ENCODE measurements around the gene BCL2L2. TPM values are rescaled to one million over a fixed set of nuclear protein-coding genes. Genes with fewer than 3 reads are reported as not detected.

Gene BCL2L2
- polyA plus RNA-seq, 1 donor (not counting 4 experiments of a cell fraction or from before 2014, with no cell fraction given) = 33.9 TPM

GRCh38 chr14:23357261-23357660 is 50.6 kb downstream of the BCL2L2 start:
- Histone ChIP-seq H3K36me3 (ENCODE audit: control insufficient read depth in 2 of 2, extremely low read depth in 1 of 2, insufficient read depth in 2 of 2, low read length in 2 of 2) (peaks cover 0 to 2% of the 10 kb centered on the region in 2 experiments), H3K27ac (ENCODE audit: control insufficient read depth, insufficient read depth, low read length) (no peak overlapping the region), H3K4me1 (ENCODE audit: control insufficient read depth, extremely low read depth, insufficient read depth, low read length) (no peaks in the 10 kb centered on the region), H3K4me2 (ENCODE audit: control insufficient read depth, extremely low read depth, insufficient read depth, low read depth, low read length) (no peak overlapping the region), H4K20me1 (ENCODE audit: control insufficient read depth, extremely low read depth, insufficient read depth, low read length) (no peaks in the 10 kb centered on the region), H3K9me1 (ENCODE audit: control insufficient read depth, extremely low read depth, insufficient read depth, low read length) (no peaks in the 10 kb centered on the region), H3K27me3 (ENCODE audit: control insufficient read depth, extremely low read depth, insufficient read depth, low read length) (peaks cover 6% of the 10 kb centered on the region), H3K4me3 (ENCODE audit: control insufficient read depth in 2 of 3, extremely low read depth in 1 of 3, insufficient read depth in 2 of 3, low read depth in 1 of 3, low read length in 3 of 3) (no peak overlapping the region), H3K79me2 (ENCODE audit: control insufficient read depth, insufficient read depth, low read length) (no peaks in the 10 kb centered on the region), H2AFZ (ENCODE audit: control insufficient read depth, low read length) (no peak overlapping the region), H3K9me3 (ENCODE audit: control insufficient read depth, low read depth, low read length) (no peaks in the 10 kb centered on the region), H3K9ac (ENCODE audit: control insufficient read depth, extremely low read depth, insufficient read depth, low read length) (no peak overlapping the region)
- FAIRE-seq (no peak), DNase-seq (ENCODE audit: low read depth, low spot score) (no peak)
- TF ChIP-seq EZH2 (IDR thresholded peaks at IDR 0.05; ENCODE audit: low read length) = no peak
- TF ChIP-seq, protein P1, sequence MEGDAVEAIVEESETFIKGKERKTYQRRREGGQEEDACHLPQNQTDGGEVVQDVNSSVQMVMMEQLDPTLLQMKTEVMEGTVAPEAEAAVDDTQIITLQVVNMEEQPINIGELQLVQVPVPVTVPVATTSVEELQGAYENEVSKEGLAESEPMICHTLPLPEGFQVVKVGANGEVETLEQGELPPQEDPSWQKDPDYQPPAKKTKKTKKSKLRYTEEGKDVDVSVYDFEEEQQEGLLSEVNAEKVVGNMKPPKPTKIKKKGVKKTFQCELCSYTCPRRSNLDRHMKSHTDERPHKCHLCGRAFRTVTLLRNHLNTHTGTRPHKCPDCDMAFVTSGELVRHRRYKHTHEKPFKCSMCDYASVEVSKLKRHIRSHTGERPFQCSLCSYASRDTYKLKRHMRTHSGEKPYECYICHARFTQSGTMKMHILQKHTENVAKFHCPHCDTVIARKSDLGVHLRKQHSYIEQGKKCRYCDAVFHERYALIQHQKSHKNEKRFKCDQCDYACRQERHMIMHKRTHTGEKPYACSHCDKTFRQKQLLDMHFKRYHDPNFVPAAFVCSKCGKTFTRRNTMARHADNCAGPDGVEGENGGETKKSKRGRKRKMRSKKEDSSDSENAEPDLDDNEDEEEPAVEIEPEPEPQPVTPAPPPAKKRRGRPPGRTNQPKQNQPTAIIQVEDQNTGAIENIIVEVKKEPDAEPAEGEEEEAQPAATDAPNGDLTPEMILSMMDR (optimal IDR thresholded peaks at IDR 0.05 in 1 of 3, IDR thresholded peaks at IDR 0.05 in 1 of 3, conservative IDR thresholded peaks at IDR 0.05 in 1 of 3; ENCODE audit: extremely low read depth in 1 of 3, insufficient read depth in 2 of 3, low read length in 3 of 3) = no peak
- dilution Hi-C loops (cut with MboI; ENCODE audit: extremely low pct_ligation_motif_present, low sequenced_read_pairs) = no loop called here

DNA sequence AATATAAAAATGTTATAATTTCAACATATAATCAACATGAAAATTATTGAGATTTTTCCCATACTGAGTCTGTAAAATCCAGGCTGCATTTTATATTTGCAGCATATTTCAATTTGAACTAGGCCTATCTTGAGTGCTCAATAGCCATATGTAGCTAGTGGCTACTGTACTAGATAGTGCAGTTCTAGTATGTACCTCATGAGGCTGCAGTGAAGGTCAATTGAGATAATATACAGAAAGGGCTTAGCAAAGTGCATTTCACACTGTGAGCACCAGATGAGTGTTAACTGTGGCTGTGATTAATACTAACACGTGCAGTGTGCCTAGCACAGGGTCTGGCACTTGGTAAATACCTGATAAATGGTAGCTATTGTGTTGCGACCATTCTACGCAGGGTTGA is 51.4 kb downstream of the BCL2L2 start:
- dilution Hi-C loops (cut with MboI; ENCODE audit: extremely low pct_ligation_motif_present, low sequenced_read_pairs) = no loop called here
- FAIRE-seq = no peak

More for the DNA sequence above, 51.4 kb downstream of the BCL2L2 start:
- no peaks in the 10 kb centered on the region for H3K79me2 ChIP-seq (ENCODE audit: control insufficient read depth, insufficient read depth, low read length)
- H3K4me1 ChIP-seq (ENCODE audit: control insufficient read depth, extremely low read depth, insufficient read depth, low read length) = no peaks in the 10 kb centered on the region
- no peak overlapping the region for H3K4me3 ChIP-seq (ENCODE audit: control insufficient read depth in 2 of 3, extremely low read depth in 1 of 3, insufficient read depth in 2 of 3, low read depth in 1 of 3, low read length in 3 of 3)
- no peak overlapping the region for H3K4me2 ChIP-seq (ENCODE audit: control insufficient read depth, extremely low read depth, insufficient read depth, low read depth, low read length)
- no peak overlapping the region for H3K27ac ChIP-seq (ENCODE audit: control insufficient read depth, insufficient read depth, low read length)
- H3K9me3 ChIP-seq (ENCODE audit: control insufficient read depth, low read depth, low read length) = no peaks in the 10 kb centered on the region
- no peaks in the 10 kb centered on the region for H3K9me1 ChIP-seq (ENCODE audit: control insufficient read depth, extremely low read depth, insufficient read depth, low read length)
- no peaks in the 10 kb centered on the region for H4K20me1 ChIP-seq (ENCODE audit: control insufficient read depth, extremely low read depth, insufficient read depth, low read length)
- peaks cover 6% of the 10 kb centered on the region for H3K27me3 ChIP-seq (ENCODE audit: control insufficient read depth, extremely low read depth, insufficient read depth, low read length)
- TF ChIP-seq, protein P1 (optimal IDR thresholded peaks at IDR 0.05 in 1 of 3, IDR thresholded peaks at IDR 0.05 in 1 of 3, conservative IDR thresholded peaks at IDR 0.05 in 1 of 3; ENCODE audit: extremely low read depth in 1 of 3, insufficient read depth in 2 of 3, low read length in 3 of 3) = no peak
- no peak for TF ChIP-seq EZH2 (IDR thresholded peaks at IDR 0.05; ENCODE audit: low read length)
- peaks cover 0 to 2% of the 10 kb centered on the region in 2 experiments for H3K36me3 ChIP-seq (ENCODE audit: control insufficient read depth in 2 of 2, extremely low read depth in 1 of 2, insufficient read depth in 2 of 2, low read length in 2 of 2)
- no peak overlapping the region for H2AFZ ChIP-seq (ENCODE audit: control insufficient read depth, low read length)
- H3K9ac ChIP-seq (ENCODE audit: control insufficient read depth, extremely low read depth, insufficient read depth, low read length) = no peak overlapping the region
- no peak for DNase-seq (ENCODE audit: low read depth, low spot score)

All from keratinocyte (primary cell).